ENCODE results near the gene NUDT4B. TPM values are rescaled to one million over a fixed set of nuclear protein-coding genes. Genes with fewer than 3 reads are reported as not detected.
"Not testable (repeated sequence)": the region's sequence is repeated elsewhere in the genome, so short reads cannot be mapped to it uniquely, and the experiment has no call there.

NUDT4B gene
- polyA plus RNA-seq, 4 donors, result 3.1 to 4.2 (median 3.2) TPM; not detected in 1

GRCh38 chr1:148712353-148712752, 36.2 kb upstream of the NUDT4B start:
- 0 to 50% (median 36%) methylated on average over 1 of the region's 1 CpG for WGBS, 3 donors
- FAIRE-seq, result not testable (repeated sequence)

GRCh38 chr1:148715518-148715917, 33.1 kb upstream of the NUDT4B start:
- not testable (repeated sequence) for H3K9me3 ChIP-seq (ENCODE audit: control insufficient read depth in 2 of 2, insufficient read depth in 1 of 2, low read depth in 1 of 2, low read length in 1 of 2); H3K36me3 ChIP-seq (ENCODE audit: control insufficient read depth in 3 of 3, insufficient read depth in 2 of 3, low read depth in 1 of 3, low read length in 3 of 3); FAIRE-seq; H3K27me3 ChIP-seq (ENCODE audit: control insufficient read depth in 3 of 3, insufficient read depth in 3 of 3, low read length in 3 of 3); H3K4me1 ChIP-seq (ENCODE audit: control insufficient read depth in 3 of 3, insufficient read depth in 2 of 3, low read depth in 1 of 3, low read length in 2 of 3); DNase-seq; H3K27ac ChIP-seq (ENCODE audit: low read depth in 1 of 3, low read length in 2 of 3); H3K4me3 ChIP-seq (ENCODE audit: low read depth in 1 of 3, low read length in 3 of 3)
- WGBS, 3 donors, result no CpG with 5 or more reads among the region's 3 CpGs

More at GRCh38 chr1:148712353-148712752, 36.2 kb upstream of the NUDT4B start:
- not testable (repeated sequence) for H3K9me3 ChIP-seq (ENCODE audit: control insufficient read depth in 2 of 2, insufficient read depth in 1 of 2, low read depth in 1 of 2, low read length in 1 of 2); H3K4me3 ChIP-seq (ENCODE audit: low read depth in 1 of 3, low read length in 3 of 3); H3K36me3 ChIP-seq (ENCODE audit: control insufficient read depth in 3 of 3, insufficient read depth in 2 of 3, low read depth in 1 of 3, low read length in 3 of 3); DNase-seq; H3K4me1 ChIP-seq (ENCODE audit: control insufficient read depth in 3 of 3, insufficient read depth in 2 of 3, low read depth in 1 of 3, low read length in 2 of 3); H3K27me3 ChIP-seq (ENCODE audit: control insufficient read depth in 3 of 3, insufficient read depth in 3 of 3, low read length in 3 of 3); H3K27ac ChIP-seq (ENCODE audit: low read depth in 1 of 3, low read length in 2 of 3)

- not testable (repeated sequence) for H3K9me3 ChIP-seq (ENCODE audit: control insufficient read depth in 2 of 2, insufficient read depth in 1 of 2, low read depth in 1 of 2, low read length in 1 of 2); H3K27me3 ChIP-seq (ENCODE audit: control insufficient read depth in 3 of 3, insufficient read depth in 3 of 3, low read length in 3 of 3); FAIRE-seq; H3K27ac ChIP-seq (ENCODE audit: low read depth in 1 of 3, low read length in 2 of 3); DNase-seq; H3K4me3 ChIP-seq (ENCODE audit: low read depth in 1 of 3, low read length in 3 of 3); H3K36me3 ChIP-seq (ENCODE audit: control insufficient read depth in 3 of 3, insufficient read depth in 2 of 3, low read depth in 1 of 3, low read length in 3 of 3); H3K4me1 ChIP-seq (ENCODE audit: control insufficient read depth in 3 of 3, insufficient read depth in 2 of 3, low read depth in 1 of 3, low read length in 2 of 3)
- no CpG with 5 or more reads among the region's 1 CpG for WGBS, 3 donors
These were observed 31.5 kb upstream of the NUDT4B start for GRCh38 chr1:148716966-148717520.

- H3K9me3 ChIP-seq (ENCODE audit: control insufficient read depth in 2 of 2, insufficient read depth in 1 of 2, low read depth in 1 of 2, low read length in 1 of 2); H3K27me3 ChIP-seq (ENCODE audit: control insufficient read depth in 3 of 3, insufficient read depth in 3 of 3, low read length in 3 of 3); H3K27ac ChIP-seq (ENCODE audit: low read depth in 1 of 3, low read length in 2 of 3); H3K36me3 ChIP-seq (ENCODE audit: control insufficient read depth in 3 of 3, insufficient read depth in 2 of 3, low read depth in 1 of 3, low read length in 3 of 3); FAIRE-seq; H3K4me3 ChIP-seq (ENCODE audit: low read depth in 1 of 3, low read length in 3 of 3); DNase-seq; H3K4me1 ChIP-seq (ENCODE audit: control insufficient read depth in 3 of 3, insufficient read depth in 2 of 3, low read depth in 1 of 3, low read length in 2 of 3): not testable (repeated sequence)
- WGBS, 3 donors, result no CpG with 5 or more reads among the region's 9 CpGs
These were observed 27.7 kb upstream of the NUDT4B start for GRCh38 chr1:148720918-148721317.

GRCh38 chr1:148722758-148723157, 25.8 kb upstream of the NUDT4B start:
- FAIRE-seq; H3K36me3 ChIP-seq (ENCODE audit: control insufficient read depth in 3 of 3, insufficient read depth in 2 of 3, low read depth in 1 of 3, low read length in 3 of 3); DNase-seq: not testable (repeated sequence)

GRCh38 chr1:148723515-148723914, 25.1 kb upstream of the NUDT4B start:
- H3K27me3 ChIP-seq (ENCODE audit: control insufficient read depth in 3 of 3, insufficient read depth in 3 of 3, low read length in 3 of 3); H3K4me3 ChIP-seq (ENCODE audit: low read depth in 1 of 3, low read length in 3 of 3); H3K27ac ChIP-seq (ENCODE audit: low read depth in 1 of 3, low read length in 2 of 3); H3K36me3 ChIP-seq (ENCODE audit: control insufficient read depth in 3 of 3, insufficient read depth in 2 of 3, low read depth in 1 of 3, low read length in 3 of 3); DNase-seq; H3K9me3 ChIP-seq (ENCODE audit: control insufficient read depth in 2 of 2, insufficient read depth in 1 of 2, low read depth in 1 of 2, low read length in 1 of 2); H3K4me1 ChIP-seq (ENCODE audit: control insufficient read depth in 3 of 3, insufficient read depth in 2 of 3, low read depth in 1 of 3, low read length in 2 of 3); FAIRE-seq: not testable (repeated sequence)
- no CpG with 5 or more reads among the region's 3 CpGs for WGBS, 3 donors

More at GRCh38 chr1:148722758-148723157, 25.8 kb upstream of the NUDT4B start:
- WGBS, 3 donors, result no CpG with 5 or more reads among the region's 2 CpGs
- H3K4me3 ChIP-seq (ENCODE audit: low read depth in 1 of 3, low read length in 3 of 3); H3K27me3 ChIP-seq (ENCODE audit: control insufficient read depth in 3 of 3, insufficient read depth in 3 of 3, low read length in 3 of 3); H3K9me3 ChIP-seq (ENCODE audit: control insufficient read depth in 2 of 2, insufficient read depth in 1 of 2, low read depth in 1 of 2, low read length in 1 of 2); H3K27ac ChIP-seq (ENCODE audit: low read depth in 1 of 3, low read length in 2 of 3); H3K4me1 ChIP-seq (ENCODE audit: control insufficient read depth in 3 of 3, insufficient read depth in 2 of 3, low read depth in 1 of 3, low read length in 2 of 3): not testable (repeated sequence)

GRCh38 chr1:148724872-148725271, 23.7 kb upstream of the NUDT4B start:
- H3K4me3 ChIP-seq (ENCODE audit: low read depth in 1 of 3, low read length in 3 of 3); FAIRE-seq; H3K27me3 ChIP-seq (ENCODE audit: control insufficient read depth in 3 of 3, insufficient read depth in 3 of 3, low read length in 3 of 3); H3K9me3 ChIP-seq (ENCODE audit: control insufficient read depth in 2 of 2, insufficient read depth in 1 of 2, low read depth in 1 of 2, low read length in 1 of 2); H3K36me3 ChIP-seq (ENCODE audit: control insufficient read depth in 3 of 3, insufficient read depth in 2 of 3, low read depth in 1 of 3, low read length in 3 of 3); H3K27ac ChIP-seq (ENCODE audit: low read depth in 1 of 3, low read length in 2 of 3); DNase-seq; H3K4me1 ChIP-seq (ENCODE audit: control insufficient read depth in 3 of 3, insufficient read depth in 2 of 3, low read depth in 1 of 3, low read length in 2 of 3): not testable (repeated sequence)
- WGBS, 3 donors, result no CpG with 5 or more reads among the region's 3 CpGs

- DNase-seq; H3K4me1 ChIP-seq (ENCODE audit: control insufficient read depth in 3 of 3, insufficient read depth in 2 of 3, low read depth in 1 of 3, low read length in 2 of 3); H3K36me3 ChIP-seq (ENCODE audit: control insufficient read depth in 3 of 3, insufficient read depth in 2 of 3, low read depth in 1 of 3, low read length in 3 of 3); FAIRE-seq; H3K9me3 ChIP-seq (ENCODE audit: control insufficient read depth in 2 of 2, insufficient read depth in 1 of 2, low read depth in 1 of 2, low read length in 1 of 2); H3K27me3 ChIP-seq (ENCODE audit: control insufficient read depth in 3 of 3, insufficient read depth in 3 of 3, low read length in 3 of 3); H3K4me3 ChIP-seq (ENCODE audit: low read depth in 1 of 3, low read length in 3 of 3); H3K27ac ChIP-seq (ENCODE audit: low read depth in 1 of 3, low read length in 2 of 3): not testable (repeated sequence)
- WGBS, 3 donors, result no CpG with 5 or more reads among the region's 2 CpGs
These were observed 20.7 kb upstream of the NUDT4B start for GRCh38 chr1:148727862-148728261.

GRCh38 chr1:148729128-148729527, 19.4 kb upstream of the NUDT4B start:
- H3K4me3 ChIP-seq (ENCODE audit: low read depth in 1 of 3, low read length in 3 of 3); H3K4me1 ChIP-seq (ENCODE audit: control insufficient read depth in 3 of 3, insufficient read depth in 2 of 3, low read depth in 1 of 3, low read length in 2 of 3); H3K9me3 ChIP-seq (ENCODE audit: control insufficient read depth in 2 of 2, insufficient read depth in 1 of 2, low read depth in 1 of 2, low read length in 1 of 2); H3K27ac ChIP-seq (ENCODE audit: low read depth in 1 of 3, low read length in 2 of 3); DNase-seq; FAIRE-seq; H3K27me3 ChIP-seq (ENCODE audit: control insufficient read depth in 3 of 3, insufficient read depth in 3 of 3, low read length in 3 of 3); H3K36me3 ChIP-seq (ENCODE audit: control insufficient read depth in 3 of 3, insufficient read depth in 2 of 3, low read depth in 1 of 3, low read length in 3 of 3): not testable (repeated sequence)
- no CpG with 5 or more reads among the region's 3 CpGs for WGBS, 3 donors

Measured in small intestine (tissue), 7 donors.